ENCODE data around the gene ALPK3.
"Not testable (repeated sequence)": the region's sequence is repeated elsewhere in the genome, so short reads cannot be mapped to it uniquely, and the experiment has no call there.

The ALPK3 gene

GRCh38 chr15:84873997-84874396, 56.8 kb downstream of the ALPK3 start:
- no peak for TF ChIP-seq CTCF (IDR thresholded peaks at IDR 0.05)
- no peak overlapping the region for H3K4me2 ChIP-seq (ENCODE audit: low read length)
- no peak overlapping the region for H3K27ac ChIP-seq
- H3K79me2 ChIP-seq, result no peaks in the 10 kb centered on the region
- H3K4me3 ChIP-seq (ENCODE audit: low read depth, low read length), result no peak overlapping the region
- H2AFZ ChIP-seq, result no peak overlapping the region
- H3K27me3 ChIP-seq (ENCODE audit: control insufficient read depth, insufficient read depth, low read length), result no peaks in the 10 kb centered on the region
- H3K4me1 ChIP-seq, result no peaks in the 10 kb centered on the region
- no peaks in the 10 kb centered on the region for H3K9me3 ChIP-seq (ENCODE audit: control insufficient read depth, low read length)
- H3K36me3 ChIP-seq (ENCODE audit: control insufficient read depth, insufficient read depth, low read length), result no peaks in the 10 kb centered on the region
- H3K9ac ChIP-seq, result no peak overlapping the region

GRCh38 chr15:84874981-84875699, 58.0 kb downstream of the ALPK3 start:
- no peaks in the 10 kb centered on the region for H3K79me2 ChIP-seq
- no peaks in the 10 kb centered on the region for H3K4me1 ChIP-seq
- H3K27me3 ChIP-seq (ENCODE audit: control insufficient read depth, insufficient read depth, low read length), result no peaks in the 10 kb centered on the region
- H3K9ac ChIP-seq, result no peak overlapping the region
- no peak overlapping the region for H3K4me2 ChIP-seq (ENCODE audit: low read length)
- no peak overlapping the region for H2AFZ ChIP-seq
- no peak overlapping the region for H3K27ac ChIP-seq
- H3K4me3 ChIP-seq (ENCODE audit: low read depth, low read length), result no peak overlapping the region
- H3K9me3 ChIP-seq (ENCODE audit: control insufficient read depth, low read length), result no peaks in the 10 kb centered on the region
- H3K36me3 ChIP-seq (ENCODE audit: control insufficient read depth, insufficient read depth, low read length), result no peaks in the 10 kb centered on the region
- TF ChIP-seq CTCF (IDR thresholded peaks at IDR 0.05), result no peak

GRCh38 chr15:84876269-84876668, 59.1 kb downstream of the ALPK3 start:
- no peaks in the 10 kb centered on the region for H3K9me3 ChIP-seq (ENCODE audit: control insufficient read depth, low read length)
- H3K36me3 ChIP-seq (ENCODE audit: control insufficient read depth, insufficient read depth, low read length), result no peaks in the 10 kb centered on the region
- H3K9ac ChIP-seq, result no peak overlapping the region
- no peaks in the 10 kb centered on the region for H3K4me1 ChIP-seq
- no peak overlapping the region for H3K27ac ChIP-seq
- H3K4me3 ChIP-seq (ENCODE audit: low read depth, low read length), result no peak overlapping the region
- H3K79me2 ChIP-seq, result no peaks in the 10 kb centered on the region
- H2AFZ ChIP-seq, result no peak overlapping the region
- TF ChIP-seq CTCF (IDR thresholded peaks at IDR 0.05), result no peak
- H3K4me2 ChIP-seq (ENCODE audit: low read length), result no peak overlapping the region
- no peaks in the 10 kb centered on the region for H3K27me3 ChIP-seq (ENCODE audit: control insufficient read depth, insufficient read depth, low read length)

GRCh38 chr15:84877701-84878100, 60.5 kb downstream of the ALPK3 start:
- H2AFZ ChIP-seq; H3K4me3 ChIP-seq (ENCODE audit: low read depth, low read length); H3K4me2 ChIP-seq (ENCODE audit: low read length); H3K27me3 ChIP-seq (ENCODE audit: control insufficient read depth, insufficient read depth, low read length); H3K9ac ChIP-seq; H3K4me1 ChIP-seq; H3K9me3 ChIP-seq (ENCODE audit: control insufficient read depth, low read length); H3K27ac ChIP-seq; H3K36me3 ChIP-seq (ENCODE audit: control insufficient read depth, insufficient read depth, low read length); H3K79me2 ChIP-seq: not testable (repeated sequence)

GRCh38 chr15:84878504-84878903, 61.3 kb downstream of the ALPK3 start:
- Histone ChIP-seq H3K27ac (no peak overlapping the region), H3K9ac (no peak overlapping the region), H3K4me3 (ENCODE audit: low read depth, low read length) (no peak overlapping the region), H3K27me3 (ENCODE audit: control insufficient read depth, insufficient read depth, low read length) (no peaks in the 10 kb centered on the region), H3K4me2 (ENCODE audit: low read length) (no peak overlapping the region), H3K9me3 (ENCODE audit: control insufficient read depth, low read length) (no peaks in the 10 kb centered on the region), H3K36me3 (ENCODE audit: control insufficient read depth, insufficient read depth, low read length) (no peaks in the 10 kb centered on the region), H3K79me2 (no peaks in the 10 kb centered on the region), H2AFZ (no peak overlapping the region), H3K4me1 (no peaks in the 10 kb centered on the region)
- TF ChIP-seq CTCF (IDR thresholded peaks at IDR 0.05), result peak; percentile 32
